ENCODE data around the gene CTSO.

Gene CTSO

DNA sequence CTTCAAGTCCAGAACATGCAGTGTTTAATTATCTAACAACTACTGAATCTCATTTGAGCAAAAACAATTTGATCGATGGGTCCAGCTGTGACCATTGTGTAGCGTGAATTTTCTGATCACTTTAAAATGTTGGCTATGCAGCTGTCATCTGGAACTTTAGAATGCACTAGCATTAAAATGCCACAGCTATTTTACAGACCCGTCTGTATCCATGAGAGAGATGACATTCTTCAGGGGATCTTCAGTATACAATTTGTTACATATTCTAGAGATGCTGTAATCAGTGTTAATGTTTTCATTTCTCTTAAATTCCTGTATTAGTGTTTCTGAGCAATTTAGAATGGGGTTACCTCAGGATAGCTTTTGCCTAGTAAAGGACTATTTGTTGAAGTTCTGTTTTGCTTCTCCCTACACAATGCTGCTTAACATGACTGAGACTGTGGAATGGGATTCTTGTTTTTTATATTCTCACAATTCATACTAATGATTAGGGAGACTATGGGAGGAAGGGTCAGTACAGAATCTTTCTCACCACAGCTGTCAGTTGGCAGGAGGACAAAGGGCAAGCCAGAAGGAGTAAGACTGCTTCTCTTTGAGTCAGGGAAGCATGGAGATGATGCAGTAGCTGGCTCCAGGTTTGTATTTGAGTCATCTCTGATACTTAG, 13.2 kb upstream of the CTSO start:
- TF ChIP-seq, protein P1, sequence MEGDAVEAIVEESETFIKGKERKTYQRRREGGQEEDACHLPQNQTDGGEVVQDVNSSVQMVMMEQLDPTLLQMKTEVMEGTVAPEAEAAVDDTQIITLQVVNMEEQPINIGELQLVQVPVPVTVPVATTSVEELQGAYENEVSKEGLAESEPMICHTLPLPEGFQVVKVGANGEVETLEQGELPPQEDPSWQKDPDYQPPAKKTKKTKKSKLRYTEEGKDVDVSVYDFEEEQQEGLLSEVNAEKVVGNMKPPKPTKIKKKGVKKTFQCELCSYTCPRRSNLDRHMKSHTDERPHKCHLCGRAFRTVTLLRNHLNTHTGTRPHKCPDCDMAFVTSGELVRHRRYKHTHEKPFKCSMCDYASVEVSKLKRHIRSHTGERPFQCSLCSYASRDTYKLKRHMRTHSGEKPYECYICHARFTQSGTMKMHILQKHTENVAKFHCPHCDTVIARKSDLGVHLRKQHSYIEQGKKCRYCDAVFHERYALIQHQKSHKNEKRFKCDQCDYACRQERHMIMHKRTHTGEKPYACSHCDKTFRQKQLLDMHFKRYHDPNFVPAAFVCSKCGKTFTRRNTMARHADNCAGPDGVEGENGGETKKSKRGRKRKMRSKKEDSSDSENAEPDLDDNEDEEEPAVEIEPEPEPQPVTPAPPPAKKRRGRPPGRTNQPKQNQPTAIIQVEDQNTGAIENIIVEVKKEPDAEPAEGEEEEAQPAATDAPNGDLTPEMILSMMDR (IDR thresholded peaks at IDR 0.05; ENCODE audit: insufficient read depth, low read depth, low read length, missing control alignments) = no peak
- no peak overlapping the region for H3K4me3 ChIP-seq (ENCODE audit: low read depth, low read length)
- DNase-seq (ENCODE audit: low read depth) = no peak

DNA sequence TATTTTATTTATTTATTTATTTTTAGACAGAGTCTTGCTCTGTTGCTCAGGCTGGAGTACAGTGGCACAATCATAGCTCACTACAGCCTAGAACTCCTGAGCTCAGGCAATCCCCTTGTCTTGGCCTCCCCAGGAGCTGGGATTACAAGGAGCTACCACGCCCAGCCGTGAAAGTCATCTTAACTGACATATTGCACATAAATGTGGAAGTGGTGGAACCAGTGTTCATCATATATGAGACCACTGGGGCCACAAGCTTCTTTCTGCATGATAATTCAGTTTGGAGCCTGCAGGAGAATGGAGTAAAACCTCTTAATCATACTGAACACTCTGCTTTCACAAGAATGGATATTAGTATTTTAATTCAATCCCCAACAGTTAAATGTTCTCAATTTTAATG, 12.5 kb upstream of the CTSO start:
- DNase-seq (ENCODE audit: low read depth) = no peak
- H3K4me3 ChIP-seq (ENCODE audit: low read depth, low read length) = no peak overlapping the region
- TF ChIP-seq, protein P1 (IDR thresholded peaks at IDR 0.05; ENCODE audit: insufficient read depth, low read depth, low read length, missing control alignments) = no peak

DNA sequence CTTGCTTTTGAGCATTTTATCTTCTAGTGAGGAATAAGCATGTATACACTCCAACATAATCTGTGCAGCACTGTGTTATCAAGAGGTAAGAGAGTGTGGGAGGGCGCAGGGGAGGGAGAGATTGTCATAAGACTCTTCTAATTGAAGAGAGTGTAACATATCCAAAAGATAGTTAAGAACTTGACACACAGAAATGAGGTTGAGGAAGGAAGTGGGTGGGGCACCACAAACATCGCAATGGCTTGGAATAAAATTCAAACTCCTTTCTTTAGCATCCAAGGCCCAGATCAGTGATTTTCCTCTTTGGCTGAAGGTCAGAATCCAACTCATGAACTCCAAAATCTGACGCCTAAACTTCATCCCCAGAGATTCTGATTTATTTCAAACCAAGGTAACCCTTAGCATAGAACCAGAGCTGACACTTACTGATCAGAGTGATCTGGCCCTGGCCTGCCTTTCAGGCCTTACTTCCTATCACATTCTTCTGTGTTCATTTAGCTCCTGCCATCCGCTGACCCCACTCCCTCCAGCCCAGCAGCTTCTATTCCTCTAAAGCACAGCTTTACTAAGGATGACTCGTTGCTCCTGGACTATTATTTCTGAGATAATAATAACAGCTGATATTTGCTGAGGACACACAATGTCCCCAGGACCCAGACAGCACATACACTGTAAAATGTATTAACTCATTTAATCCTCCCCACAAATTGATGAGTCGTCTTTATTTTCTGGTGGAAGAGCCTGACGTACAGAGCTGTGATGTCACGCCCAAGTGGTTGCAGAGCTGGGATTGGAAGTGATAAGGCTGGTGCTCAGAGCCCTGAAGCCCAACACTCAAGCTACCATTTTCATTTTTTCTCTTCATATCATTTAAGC, 10.6 kb upstream of the CTSO start:
- no peak for DNase-seq (ENCODE audit: low read depth)
- TF ChIP-seq, protein P1 (IDR thresholded peaks at IDR 0.05; ENCODE audit: insufficient read depth, low read depth, low read length, missing control alignments) = no peak

DNA sequence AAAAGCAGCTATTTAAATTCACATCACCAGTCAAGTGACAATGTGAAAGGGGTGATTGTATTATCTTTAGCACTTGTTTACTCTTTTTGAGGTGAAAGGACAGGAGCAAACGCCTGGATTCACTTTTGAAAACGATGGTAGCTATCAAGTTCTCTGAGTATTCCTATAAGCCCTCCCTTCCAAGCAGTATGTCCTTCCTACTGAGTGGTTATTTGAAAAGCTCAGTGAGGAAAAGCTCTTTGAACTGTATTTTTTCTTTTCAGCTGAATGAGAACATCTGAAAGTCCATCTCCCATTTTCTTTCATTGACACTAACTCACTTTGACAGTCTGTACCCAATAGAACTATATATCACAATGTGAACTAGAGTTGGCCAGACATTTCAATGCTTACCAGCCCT, 9.1 kb upstream of the CTSO start:
- TF ChIP-seq, protein P1 (IDR thresholded peaks at IDR 0.05; ENCODE audit: insufficient read depth, low read depth, low read length, missing control alignments) = no peak
- DNase-seq (ENCODE audit: low read depth) = no peak
- H3K4me3 ChIP-seq (ENCODE audit: low read depth, low read length) = no peak overlapping the region

More for the DNA sequence above, 10.6 kb upstream of the CTSO start:
- H3K4me3 ChIP-seq (ENCODE audit: low read depth, low read length) = no peak overlapping the region

DNA sequence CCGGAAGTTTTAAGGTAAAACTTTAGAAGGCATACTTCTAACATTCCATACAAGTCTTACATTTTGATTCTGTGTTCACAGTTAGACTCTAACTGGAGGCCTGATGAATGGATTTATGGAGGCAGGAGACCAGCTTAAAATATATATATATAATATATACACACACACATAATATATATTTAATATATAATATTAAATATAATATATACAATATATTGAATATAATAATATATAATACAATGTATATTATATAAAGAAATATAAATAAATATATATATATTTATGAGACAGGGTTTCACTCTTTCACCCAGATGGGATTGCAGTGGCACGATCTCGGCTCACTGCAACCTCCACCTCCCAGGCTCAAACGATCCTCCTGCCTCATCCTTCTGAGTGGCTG, 7.9 kb upstream of the CTSO start:
- H3K4me3 ChIP-seq (ENCODE audit: low read depth, low read length) = no peak overlapping the region
- DNase-seq (ENCODE audit: low read depth) = no peak
- TF ChIP-seq, protein P1 (IDR thresholded peaks at IDR 0.05; ENCODE audit: insufficient read depth, low read depth, low read length, missing control alignments) = no peak

DNA sequence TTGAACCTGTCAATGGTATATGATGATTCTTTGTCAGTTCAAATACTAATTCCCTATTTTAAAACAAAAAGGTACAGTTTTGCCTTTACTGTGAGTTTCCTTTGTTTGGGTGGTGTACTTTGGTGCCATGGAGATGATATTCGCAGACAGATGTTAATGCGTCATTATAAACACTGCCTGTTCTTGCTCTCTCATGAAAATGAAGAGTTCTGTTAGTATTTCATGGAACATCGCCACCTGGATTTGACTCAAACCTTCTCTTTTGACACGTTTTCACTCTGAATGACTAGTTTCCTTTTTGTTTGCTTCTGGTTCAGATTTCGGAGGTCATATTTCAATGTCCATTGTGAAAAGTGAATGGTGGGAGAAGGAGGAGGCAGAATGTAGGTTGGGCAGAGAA, 6.9 kb upstream of the CTSO start:
- H3K4me3 ChIP-seq (ENCODE audit: low read depth, low read length) = no peak overlapping the region
- DNase-seq (ENCODE audit: low read depth) = no peak
- TF ChIP-seq, protein P1 (IDR thresholded peaks at IDR 0.05; ENCODE audit: insufficient read depth, low read depth, low read length, missing control alignments) = no peak
